22Rv1 (cell line): ENCODE data around the gene BCAP31.

ENCODE experiments used
- CTCF ChIP-seq: fragments of 450-650 bp; IDR thresholded peaks from 2 replicates; pipeline ENCODE4 v1.5.1; 2017; ENCODE audit warnings: mild to moderate bottlenecking
- ZFX ChIP-seq: fragments of 450-650 bp; IDR thresholded peaks from 2 replicates; pipeline ENCODE4 v1.6.1; 2017; ENCODE audit warnings: antibody characterized with exemption, borderline replicate concordance

GRCh38 chrX:153668423-153669173 is 55.6 kb downstream of the BCAP31 start:
- TF ChIP-seq CTCF (no peak), ZFX (no peak)
